Astrocyte (in vitro differentiated cells and primary cell): ENCODE data around the gene HS2ST1. TPM values are rescaled to one million over a fixed set of nuclear protein-coding genes. Genes with fewer than 3 reads are reported as not detected.

Source experiments
- DNase-seq: peaks from one replicate; pipeline ENCODE4 v3.0.0-alpha.2; 2010; ENCODE audit warnings: low read depth
- FAIRE-seq: peaks from 2 replicates; lab custom pipeline; 2011; peaks lifted over from hg19 to GRCh38; lab: Jason Lieb, UNC
- H2AFZ ChIP-seq: 2 replicates; pipeline ENCODE4 v1.6.0; 2012; ENCODE audit warnings: low read depth, low read length, inconsistent platforms
- H3K27ac ChIP-seq: 2 replicates; pipeline ENCODE4 v1.5.1; 2011; ENCODE audit warnings: low read depth, low read length, inconsistent platforms
- H3K27me3 ChIP-seq: 2 replicates; pipeline ENCODE4 v1.6.0; 2011; ENCODE audit warnings: low read length, inconsistent platforms; ENCODE audit not compliant: insufficient read depth
- H3K36me3 ChIP-seq: 2 replicates; pipeline ENCODE4 v1.5.1; 2011; ENCODE audit warnings: low read length, inconsistent platforms; ENCODE audit not compliant: insufficient read depth
- H3K4me1 ChIP-seq: 2 replicates; pipeline ENCODE4 v1.5.1; 2011; ENCODE audit warnings: low read length, inconsistent platforms; ENCODE audit not compliant: insufficient read depth
- H3K4me2 ChIP-seq: 2 replicates; pipeline ENCODE4 v1.6.0; 2012; ENCODE audit warnings: low read length, inconsistent platforms
- H3K4me3 ChIP-seq: 2 replicates; pipeline ENCODE4 v1.5.1; 2011; ENCODE audit warnings: low read depth, mild to moderate bottlenecking, low read length, inconsistent platforms; ENCODE audit not compliant: insufficient read depth
- H3K79me2 ChIP-seq: 2 replicates; pipeline ENCODE4 v1.6.0; 2012; ENCODE audit warnings: mild to moderate bottlenecking, low read length, inconsistent platforms; ENCODE audit not compliant: insufficient read depth
- H3K9ac ChIP-seq: 2 replicates; pipeline ENCODE4 v1.6.0; 2012; ENCODE audit warnings: mild to moderate bottlenecking, low read length, inconsistent platforms
- H3K9me3 ChIP-seq: 2 replicates; pipeline ENCODE4 v1.5.1; 2012; ENCODE audit warnings: low read depth, mild to moderate bottlenecking, low read length, inconsistent platforms; ENCODE audit not compliant: insufficient read depth
- H4K20me1 ChIP-seq: 2 replicates; pipeline ENCODE4 v1.6.0; 2012; ENCODE audit warnings: low read length, inconsistent platforms; ENCODE audit not compliant: insufficient read depth
- H3K27ac Mint-ChIP-seq: one replicate; pipeline ENCODE4 v1.8.0; 2021; ENCODE audit warnings: mild to moderate bottlenecking, mixed read lengths; ENCODE audit not compliant: unreplicated experiment
- H3K27me3 Mint-ChIP-seq: one replicate; pipeline ENCODE4 v1.8.0; 2021; ENCODE audit warnings: low read depth, mixed read lengths; ENCODE audit not compliant: unreplicated experiment
- H3K36me3 Mint-ChIP-seq: one replicate; pipeline ENCODE4 v1.8.0; 2021; ENCODE audit warnings: low read depth, mixed read lengths; ENCODE audit not compliant: unreplicated experiment
- H3K4me1 Mint-ChIP-seq: one replicate; pipeline ENCODE4 v1.8.0; 2021; ENCODE audit warnings: low read depth, mixed read lengths; ENCODE audit not compliant: unreplicated experiment
- H3K4me3 Mint-ChIP-seq: one replicate; pipeline ENCODE4 v1.8.0; 2021; ENCODE audit warnings: mild to moderate bottlenecking, moderate library complexity, mixed read lengths; ENCODE audit not compliant: unreplicated experiment
- H3K9me3 Mint-ChIP-seq: one replicate; pipeline ENCODE4 v1.8.0; 2021; ENCODE audit warnings: mild to moderate bottlenecking, mixed read lengths; ENCODE audit not compliant: unreplicated experiment
- CTCF ChIP-seq: IDR thresholded peaks from 2 replicates; pipeline ENCODE4 v1.5.1; 2011; ENCODE audit warnings: low read depth, mild to moderate bottlenecking, inconsistent platforms, low read length, moderate library complexity; ENCODE audit not compliant: insufficient read depth
- EZH2 ChIP-seq: IDR thresholded peaks from 2 replicates; pipeline ENCODE4 v1.6.1; 2012; ENCODE audit warnings: mild to moderate bottlenecking, low read length, inconsistent platforms; ENCODE audit not compliant: insufficient read depth
- total RNA-seq: library from RNA; stranded (reverse); gene quantifications from 2 replicates; pipeline ENCODE4 v1.2.1, GENCODE V29; 2021

HS2ST1 gene
- total RNA-seq, 1 donor from 2014 or later: 34.7 TPM

GRCh38 chr1:86953167-86953566 lies 38.7 kb downstream of the HS2ST1 start:
- Mint-ChIP-seq H3K36me3 (no peaks in the 10 kb centered on the region), H3K27me3 (no peaks in the 10 kb centered on the region), H3K27ac (no peak overlapping the region), H3K4me1 (peaks cover 10% of the 10 kb centered on the region), H3K9me3 (no peaks in the 10 kb centered on the region), H3K4me3 (no peak overlapping the region)
- H3K4me2 ChIP-seq: no peak overlapping the region
- no peak overlapping the region for H3K27ac ChIP-seq
- H3K27me3 ChIP-seq: no peaks in the 10 kb centered on the region
- no peaks in the 10 kb centered on the region for H3K4me1 ChIP-seq
- H3K9me3 ChIP-seq: no peaks in the 10 kb centered on the region
- no peak for FAIRE-seq
- H3K4me3 ChIP-seq: no peak overlapping the region
- DNase-seq: no peak
- H3K36me3 ChIP-seq: no peaks in the 10 kb centered on the region
- H4K20me1 ChIP-seq: peaks cover 15% of the 10 kb centered on the region
- no peak for TF ChIP-seq CTCF
- no peak for TF ChIP-seq EZH2
- H2AFZ ChIP-seq: no peak overlapping the region
- no peak overlapping the region for H3K9ac ChIP-seq
- peaks cover 17% of the 10 kb centered on the region for H3K79me2 ChIP-seq

- FAIRE-seq (no peak), DNase-seq (no peak)
- no peak for TF ChIP-seq CTCF
- TF ChIP-seq EZH2: no peak
- Histone ChIP-seq H3K36me3 (no peaks in the 10 kb centered on the region), H3K27ac (no peak overlapping the region), H3K9me3 (no peaks in the 10 kb centered on the region), H3K4me2 (no peak overlapping the region), H4K20me1 (peaks cover 14% of the 10 kb centered on the region), H3K27me3 (no peaks in the 10 kb centered on the region), H3K4me3 (no peak overlapping the region), H3K9ac (no peak overlapping the region), H2AFZ (no peak overlapping the region), H3K79me2 (peaks cover 15% of the 10 kb centered on the region), H3K4me1 (no peaks in the 10 kb centered on the region)
- Mint-ChIP-seq H3K4me1 (peaks cover 10% of the 10 kb centered on the region), H3K27me3 (no peaks in the 10 kb centered on the region), H3K36me3 (peaks cover 3% of the 10 kb centered on the region), H3K4me3 (no peak overlapping the region), H3K9me3 (no peaks in the 10 kb centered on the region), H3K27ac (no peak overlapping the region)
Observed at GRCh38 chr1:86955678-86956077, 41.2 kb downstream of the HS2ST1 start.

- H3K27ac Mint-ChIP-seq: no peak overlapping the region
- no peak for DNase-seq
- no peak for TF ChIP-seq EZH2
- TF ChIP-seq CTCF: no peak
- Histone ChIP-seq H2AFZ (no peak overlapping the region), H3K27ac (no peak overlapping the region), H3K4me2 (no peak overlapping the region), H3K9me3 (no peaks in the 10 kb centered on the region), H3K27me3 (no peaks in the 10 kb centered on the region), H3K4me1 (no peaks in the 10 kb centered on the region), H3K9ac (no peak overlapping the region), H3K36me3 (no peaks in the 10 kb centered on the region), H3K79me2 (peaks cover 15% of the 10 kb centered on the region), H4K20me1 (peaks cover 12% of the 10 kb centered on the region), H3K4me3 (no peak overlapping the region)
- peaks cover 3% of the 10 kb centered on the region for H3K36me3 Mint-ChIP-seq
- no peak overlapping the region for H3K4me3 Mint-ChIP-seq
- no peaks in the 10 kb centered on the region for H3K9me3 Mint-ChIP-seq
- peaks cover 5% of the 10 kb centered on the region for H3K4me1 Mint-ChIP-seq
- FAIRE-seq: no peak
- H3K27me3 Mint-ChIP-seq: no peaks in the 10 kb centered on the region
Observed at GRCh38 chr1:86956221-86956620, 41.8 kb downstream of the HS2ST1 start.
